Inflammatory macrophage treated with lipopolysaccharide for 1 hour (primary cell): ENCODE results near the gene EEF1G.
"Not testable (repeated sequence)": the region's sequence is repeated elsewhere in the genome, so short reads cannot be mapped to it uniquely, and the experiment has no call there.

Experiments
- DNase-seq, 2 donors: peaks; one replicate each; pipeline ENCODE4 v3.0.0-alpha.2; 2020 to 2022

The EEF1G gene

GRCh38 chr11:62602141-62603071 is 28.7 kb upstream of the EEF1G start:
- DNase-seq = no peak

GRCh38 chr11:62601372-62602140 is 27.9 kb upstream of the EEF1G start, which contains the start of gene MTA2:
TSS of gene MTA2 (minus strand) at chr11:62601865. CDS start at chr11:62601450, 415 bp downstream.
- peak; percentile 98 to 100 for DNase-seq

GRCh38 chr11:62601122-62601371 is 27.4 kb upstream of the EEF1G start:
- peak in 1 of 2 donors; percentile 26 for DNase-seq

GRCh38 chr11:62600367-62601121 is 26.9 kb upstream of the EEF1G start:
- DNase-seq = no peak

GRCh38 chr11:62599901-62600300 is 26.2 kb upstream of the EEF1G start:
- DNase-seq = no peak

- DNase-seq = peak; percentile 95 to 96
Observed at GRCh38 chr11:62599069-62599696, 25.5 kb upstream of the EEF1G start.

- no peak for DNase-seq
Observed at GRCh38 chr11:62595124-62595523, 21.4 kb upstream of the EEF1G start.

- peak; percentile 75 to 92 for DNase-seq
Observed at GRCh38 chr11:62593434-62594044, 19.8 kb upstream of the EEF1G start.

GRCh38 chr11:62592989-62593421 is 19.3 kb upstream of the EEF1G start:
- DNase-seq = no peak

GRCh38 chr11:62592146-62592815 is 18.6 kb upstream of the EEF1G start:
- no peak for DNase-seq

- DNase-seq = peak; percentile 99
Observed at GRCh38 chr11:62591448-62592145, 17.9 kb upstream of the EEF1G start, which contains the start of gene TUT1. TSS of gene TUT1 (minus strand) at chr11:62591523. CDS start at chr11:62591485, 38 bp downstream.

- DNase-seq = no peak
Observed at GRCh38 chr11:62588966-62589637, 15.4 kb upstream of the EEF1G start.

- DNase-seq = not testable (repeated sequence)
Observed at GRCh38 chr11:62585356-62585755, 11.7 kb upstream of the EEF1G start.

GRCh38 chr11:62581735-62582134 is 8.0 kb upstream of the EEF1G start:
- DNase-seq = not testable (repeated sequence)

- DNase-seq = no peak
Observed at GRCh38 chr11:62580959-62581715, 7.4 kb upstream of the EEF1G start.

- DNase-seq = no peak
Observed at GRCh38 chr11:62579252-62579651, 5.6 kb upstream of the EEF1G start.

- no peak for DNase-seq
Observed at GRCh38 chr11:62578541-62578940, 4.8 kb upstream of the EEF1G start.

- DNase-seq = peak; percentile 94 to 98
Observed at GRCh38 chr11:62577046-62577714, 3.5 kb upstream of the EEF1G start.

- no peak for DNase-seq
Observed at GRCh38 chr11:62575837-62576236, 2.1 kb upstream of the EEF1G start.
